GM08714 (cell line): ENCODE measurements around the gene ZNF335.
"Not testable (repeated sequence)": the region's sequence is repeated elsewhere in the genome, so short reads cannot be mapped to it uniquely, and the experiment has no call there.

ENCODE experiments used
- H3K4me3 ChIP-seq: fragments of 200-500 bp; sonication (Bioruptor generic); 2 replicates; pipeline ENCODE4 v1.5.1; 2014; ENCODE audit warnings: mild to moderate bottlenecking, low read length, inconsistent platforms
- ZNF274 ChIP-seq: IDR thresholded peaks from 2 replicates; pipeline ENCODE4 v1.6.1; 2012; ENCODE audit warnings: mild to moderate bottlenecking, low read depth, low read length

The ZNF335 gene

DNA sequence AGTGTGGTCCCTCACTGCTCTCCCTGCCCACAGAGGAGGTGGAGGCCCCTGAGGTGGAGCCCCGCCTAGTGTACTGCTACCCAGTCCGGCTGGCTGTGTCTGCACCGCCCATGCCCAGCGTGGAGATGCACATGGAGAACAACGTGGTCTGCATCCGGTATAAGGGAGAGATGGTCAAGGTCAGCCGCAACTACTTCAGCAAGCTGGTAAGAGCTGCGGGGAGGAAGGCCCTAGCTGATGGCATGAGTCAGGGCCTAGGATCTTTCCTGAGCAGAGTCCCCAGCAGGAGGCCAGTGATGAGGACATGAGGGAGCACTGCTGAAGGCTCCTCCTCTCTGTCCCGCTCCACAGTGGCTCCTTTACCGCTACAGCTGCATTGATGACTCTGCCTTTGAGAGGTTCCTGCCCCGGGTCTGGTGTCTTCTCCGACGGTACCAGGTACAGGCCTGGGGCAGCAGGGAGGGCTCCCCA is 26.3 kb downstream of the ZNF335 start:
- TF ChIP-seq ZNF274, result no peak
- no peak overlapping the region for H3K4me3 ChIP-seq

DNA sequence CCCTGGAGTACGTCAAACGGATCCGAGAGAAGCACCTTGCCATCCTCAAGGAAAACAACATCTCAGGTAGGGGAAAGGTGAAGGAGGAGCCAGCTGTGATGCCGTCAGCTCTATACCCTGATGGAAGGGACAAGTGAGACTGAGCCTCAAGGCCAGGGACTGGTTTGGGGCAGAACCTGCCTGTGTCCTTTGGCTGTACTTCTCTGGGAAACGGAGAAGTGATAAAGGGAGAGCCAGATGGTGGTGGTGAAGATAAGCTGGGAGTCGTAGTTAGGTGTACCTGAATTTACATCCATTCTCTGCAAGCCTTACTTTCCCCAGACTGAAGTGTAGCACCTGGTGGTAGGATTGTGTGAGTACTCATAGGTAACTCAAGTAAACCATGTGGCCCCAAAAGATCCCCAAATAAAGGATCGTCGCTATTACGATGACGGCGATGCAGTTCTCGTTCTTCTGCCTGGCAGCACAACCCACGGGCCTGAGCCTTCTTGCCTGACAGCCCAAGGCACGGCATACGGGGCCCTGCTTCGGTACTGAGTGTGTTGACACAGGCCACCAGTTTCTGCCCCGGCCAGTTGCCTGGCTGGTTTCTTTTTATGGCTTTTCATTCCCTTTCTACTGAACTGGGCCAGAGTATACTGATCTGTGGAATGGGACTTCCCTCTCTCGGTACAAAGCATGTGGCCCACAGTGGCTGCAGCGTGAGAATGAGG is 26.9 kb downstream of the ZNF335 start:
- H3K4me3 ChIP-seq, result no peak overlapping the region
- no peak for TF ChIP-seq ZNF274

DNA sequence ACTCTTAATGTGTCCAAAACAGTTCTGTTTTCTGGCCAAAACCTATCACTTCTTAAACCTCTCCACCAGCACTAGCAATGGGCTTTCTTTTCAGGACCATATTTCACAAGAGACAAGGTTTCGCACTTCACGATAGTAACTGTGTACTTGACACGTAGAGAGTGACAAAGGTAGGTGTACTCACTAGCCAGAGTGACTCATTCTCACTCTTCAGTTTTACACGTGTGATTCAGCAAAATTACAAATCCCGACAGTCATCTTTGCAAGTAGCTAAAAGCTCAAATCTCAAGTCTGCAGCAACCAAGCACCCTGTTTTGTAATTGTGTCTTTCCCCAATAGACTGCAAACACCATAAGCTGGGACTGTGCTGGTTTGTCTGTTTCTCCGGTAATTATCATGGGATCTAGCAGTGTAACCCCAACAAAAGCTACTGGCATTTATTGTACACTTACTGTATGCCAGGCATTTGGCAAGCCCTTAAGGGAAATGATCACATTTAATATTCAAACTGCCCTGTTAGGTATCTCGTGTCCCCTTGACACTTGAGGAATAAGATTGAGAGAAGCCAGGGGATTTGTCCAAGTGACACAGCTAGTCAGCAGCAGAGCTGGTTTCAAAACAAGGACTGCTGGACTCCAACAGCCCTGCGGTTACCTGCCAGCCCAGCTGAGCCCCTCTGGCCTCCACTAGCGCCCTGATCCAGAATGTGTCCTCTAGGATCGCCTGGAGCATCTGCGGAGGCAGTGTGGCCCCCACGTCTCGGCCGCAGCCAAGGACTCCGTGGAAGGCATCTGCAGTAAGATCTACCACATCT is 27.6 kb downstream of the ZNF335 start:
- TF ChIP-seq ZNF274, result no peak
- no peak overlapping the region for H3K4me3 ChIP-seq

DNA sequence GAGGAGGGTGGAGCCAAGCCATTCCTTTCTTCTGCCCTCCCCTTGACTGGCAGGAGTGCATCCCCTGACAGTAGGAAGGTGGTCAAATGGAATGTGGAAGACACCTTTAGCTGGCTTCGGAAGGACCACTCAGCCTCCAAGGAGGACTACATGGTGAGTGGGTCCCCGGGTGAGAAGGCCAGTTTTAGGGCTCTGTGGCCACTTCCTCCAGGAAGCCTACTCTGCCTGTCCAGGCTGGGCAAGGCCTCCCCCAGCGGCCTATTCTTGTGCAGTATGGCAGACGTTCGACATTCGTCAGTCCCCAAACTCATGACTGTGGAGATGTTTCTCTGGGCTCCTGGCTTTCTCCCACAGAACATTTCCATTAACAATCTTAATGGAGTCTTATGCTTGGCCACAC is 28.4 kb downstream of the ZNF335 start:
- H3K4me3 ChIP-seq, result no peak overlapping the region
- no peak for TF ChIP-seq ZNF274

DNA sequence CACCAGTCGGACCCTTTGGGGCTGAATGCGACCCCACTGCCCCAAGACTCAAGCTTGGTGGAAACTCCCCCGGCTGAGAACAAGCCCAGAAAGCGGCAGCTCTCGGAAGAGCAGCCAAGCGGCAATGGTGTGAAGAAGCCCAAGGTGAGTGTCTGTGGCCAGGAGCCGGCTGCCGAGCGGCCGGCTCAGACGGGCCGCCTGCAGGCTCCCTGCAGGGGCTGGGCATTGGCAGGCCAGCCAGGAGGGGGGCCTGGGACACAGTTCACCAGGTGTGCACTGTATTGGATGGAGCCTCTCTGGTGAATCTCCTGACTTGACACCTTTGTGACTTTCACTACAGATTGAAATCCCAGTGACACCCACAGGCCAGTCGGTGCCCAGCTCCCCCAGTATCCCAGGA is 31.5 kb downstream of the ZNF335 start:
- H3K4me3 ChIP-seq, result no peak overlapping the region
- no peak for TF ChIP-seq ZNF274

DNA sequence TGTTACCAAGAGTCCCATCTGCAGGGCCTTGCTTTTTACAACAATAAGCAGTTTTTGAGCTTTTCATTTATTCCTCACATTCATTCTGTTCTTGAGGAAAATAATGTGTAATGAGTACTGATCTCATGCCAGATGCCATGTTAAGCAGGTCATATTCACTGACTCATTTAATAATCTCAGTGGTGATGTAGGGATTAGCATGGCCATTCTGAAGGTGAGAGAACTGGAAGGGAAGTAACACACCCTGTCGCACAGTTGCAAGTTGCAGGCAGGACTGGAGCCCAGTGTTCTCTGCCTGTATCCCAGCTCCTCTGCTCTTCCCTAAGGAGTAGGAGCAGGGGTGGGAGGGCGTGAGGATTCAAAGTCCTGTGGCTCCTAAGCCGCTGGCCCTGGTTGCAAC is 31.9 kb downstream of the ZNF335 start:
- TF ChIP-seq ZNF274, result no peak
- H3K4me3 ChIP-seq, result no peak overlapping the region

DNA sequence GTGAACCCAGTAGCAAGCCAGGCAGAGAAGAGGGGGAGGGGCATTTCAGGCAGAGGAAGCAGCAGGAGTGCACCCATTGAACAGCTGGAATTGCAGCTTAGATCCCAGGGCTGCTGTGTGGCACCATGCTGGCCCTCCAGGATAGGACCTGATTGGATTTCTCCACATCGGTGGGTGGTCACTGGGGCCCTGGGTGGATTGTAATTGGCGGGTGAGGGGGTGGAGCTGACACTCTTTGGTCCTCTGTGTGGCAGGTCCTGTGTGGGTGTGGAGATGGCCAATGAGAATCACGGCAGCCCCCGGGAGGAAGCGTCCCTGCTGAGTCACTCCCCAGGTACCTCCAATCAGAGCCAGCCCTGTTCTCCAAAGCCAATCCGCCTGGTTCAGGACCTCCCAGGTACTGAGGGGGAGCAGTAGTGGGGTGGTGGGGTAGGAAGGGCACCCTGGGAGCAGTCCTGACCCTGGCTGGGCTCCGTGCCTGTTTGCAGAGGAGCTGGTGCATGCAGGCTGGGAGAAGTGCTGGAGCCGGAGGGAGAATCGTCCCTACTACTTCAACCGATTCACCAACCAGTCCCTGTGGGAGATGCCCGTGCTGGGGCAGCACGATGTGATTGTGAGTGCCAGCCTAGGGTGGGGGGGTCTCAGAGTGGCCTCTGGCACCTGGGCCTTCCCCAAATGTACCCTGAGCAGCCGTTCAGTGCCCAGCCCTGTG is 33.1 kb downstream of the ZNF335 start:
- no peak overlapping the region for H3K4me3 ChIP-seq
- no peak for TF ChIP-seq ZNF274

DNA sequence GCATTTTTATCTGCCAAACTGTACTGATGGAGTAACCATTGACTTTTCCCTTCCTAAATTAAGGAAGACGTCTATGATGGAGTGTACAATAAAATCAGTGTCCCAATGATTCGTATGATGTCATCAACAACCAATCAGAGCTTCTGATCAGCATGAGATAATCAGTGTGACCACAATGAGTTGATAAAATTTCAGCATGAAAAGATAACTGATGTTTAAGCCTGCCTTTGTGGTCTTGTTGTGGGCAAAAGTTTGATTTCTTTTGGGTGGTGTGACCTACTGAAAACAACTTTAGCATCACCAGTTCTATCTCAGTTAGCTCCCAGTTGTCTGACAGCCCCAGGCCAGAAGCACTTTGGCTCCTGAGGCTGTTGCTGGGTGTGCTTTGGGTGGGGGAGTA is 34.2 kb downstream of the ZNF335 start:
- H3K4me3 ChIP-seq, result no peak overlapping the region
- TF ChIP-seq ZNF274, result no peak

DNA sequence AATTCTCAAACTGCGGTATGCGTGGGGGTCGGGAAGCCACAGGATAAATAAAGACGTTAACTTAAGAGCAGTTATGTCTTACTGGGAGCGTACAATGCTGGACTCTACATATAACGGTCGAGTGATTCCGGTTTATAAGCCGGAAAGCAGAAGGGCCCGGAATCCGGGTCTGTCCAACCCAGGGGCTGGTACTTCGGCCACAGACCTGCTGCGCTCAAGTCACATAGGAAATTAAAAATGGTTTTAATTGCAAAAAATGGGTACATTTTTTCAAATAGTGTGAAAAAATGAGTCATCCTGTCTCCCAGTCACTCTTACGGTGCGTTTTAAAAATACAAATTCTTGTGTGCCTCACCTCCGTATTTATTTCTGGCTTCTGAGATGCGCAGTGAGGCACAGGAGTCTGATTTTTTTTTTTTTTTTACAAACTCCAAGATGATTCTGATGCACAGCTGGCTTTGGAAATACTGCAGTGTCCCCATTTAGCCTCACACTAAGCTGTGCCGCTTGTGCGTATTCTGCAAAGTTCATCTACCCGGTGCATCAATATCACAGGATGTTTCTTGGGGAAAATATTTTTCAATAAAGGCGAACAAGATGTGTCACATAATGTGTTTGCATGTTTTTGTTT is 36.5 kb downstream of the ZNF335 start:
- no peak for TF ChIP-seq ZNF274
- H3K4me3 ChIP-seq, result peak overlapping the region; percentile 96

DNA sequence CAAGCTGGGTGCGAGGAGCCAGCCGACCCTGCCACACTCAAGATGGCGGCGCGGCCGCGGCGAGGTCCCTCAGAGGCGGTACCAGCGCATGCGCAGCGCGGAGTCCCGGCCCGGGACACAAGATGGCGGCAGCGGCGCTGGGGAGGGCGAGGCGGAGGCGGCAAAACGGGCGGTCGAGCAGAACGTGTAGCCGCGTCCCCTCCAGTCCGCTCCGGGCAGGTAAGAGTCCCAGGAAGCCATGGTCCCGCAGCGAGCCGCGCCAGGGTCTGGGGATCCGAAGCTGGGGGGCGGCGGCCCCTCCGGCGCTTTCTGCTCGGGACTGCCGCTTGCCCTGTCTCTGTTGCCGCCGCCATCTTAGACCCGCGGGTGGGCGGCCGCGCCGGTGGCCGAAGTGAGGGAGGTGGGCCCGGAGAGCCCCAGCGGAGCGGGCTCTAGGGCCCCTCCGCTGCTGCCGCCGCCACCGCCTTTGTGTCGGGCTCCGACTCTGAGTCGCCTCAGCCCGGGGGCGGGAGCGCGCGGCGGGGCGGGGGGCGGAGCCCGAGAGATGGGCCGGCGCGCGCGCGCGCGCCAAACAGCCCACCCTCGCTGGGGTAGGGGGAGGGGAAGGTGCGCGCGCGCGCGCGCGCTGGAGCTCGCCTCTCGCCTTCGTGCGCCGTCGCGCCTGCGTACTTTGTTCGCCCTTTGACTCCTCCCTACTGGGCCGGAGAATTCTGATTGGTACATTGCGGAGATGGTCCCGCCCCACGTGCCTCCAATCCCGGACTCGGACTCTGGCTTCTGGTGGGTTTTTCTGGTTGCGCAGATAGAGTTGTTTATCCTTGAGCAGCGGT is 37.2 kb downstream of the ZNF335 start, which contains the start of gene PCIF1:
Gene PCIF1, plus strand, starts transcription at position 98 of the 830 bp plus-strand sequence. CDS start 4,317 bp downstream, outside the sequence.
- H3K4me3 ChIP-seq, result peak within 1 kb of the TSS; percentile 96
- TF ChIP-seq ZNF274, result no peak

DNA sequence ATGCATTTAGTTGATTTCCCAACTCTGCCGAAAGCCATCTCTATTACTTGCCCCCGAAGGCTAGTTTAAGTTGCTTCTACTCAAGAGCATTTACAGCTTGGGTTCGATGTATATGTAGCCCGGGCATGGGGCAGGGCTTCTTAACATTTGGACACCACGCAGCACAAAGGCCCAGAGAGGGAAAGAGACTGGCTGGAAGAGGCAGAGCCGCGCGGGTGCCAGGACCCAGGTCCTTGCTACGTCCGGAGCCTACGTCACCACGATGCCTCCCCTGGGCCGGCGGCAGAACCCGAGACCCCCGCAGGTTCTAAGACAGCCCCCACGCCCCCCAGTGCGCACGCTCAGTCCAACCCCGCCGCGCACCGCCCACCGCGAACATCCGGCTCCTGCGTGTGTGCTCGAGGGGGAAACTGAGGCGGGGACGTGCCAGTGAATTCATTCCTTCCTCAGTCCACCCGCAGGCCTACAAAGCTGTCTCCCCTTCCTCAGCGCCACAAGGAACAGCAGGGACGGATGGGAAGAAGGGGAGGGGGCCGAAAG is 37.9 kb downstream of the ZNF335 start:
- TF ChIP-seq ZNF274, result no peak
- peak overlapping the region; percentile 72 for H3K4me3 ChIP-seq

DNA sequence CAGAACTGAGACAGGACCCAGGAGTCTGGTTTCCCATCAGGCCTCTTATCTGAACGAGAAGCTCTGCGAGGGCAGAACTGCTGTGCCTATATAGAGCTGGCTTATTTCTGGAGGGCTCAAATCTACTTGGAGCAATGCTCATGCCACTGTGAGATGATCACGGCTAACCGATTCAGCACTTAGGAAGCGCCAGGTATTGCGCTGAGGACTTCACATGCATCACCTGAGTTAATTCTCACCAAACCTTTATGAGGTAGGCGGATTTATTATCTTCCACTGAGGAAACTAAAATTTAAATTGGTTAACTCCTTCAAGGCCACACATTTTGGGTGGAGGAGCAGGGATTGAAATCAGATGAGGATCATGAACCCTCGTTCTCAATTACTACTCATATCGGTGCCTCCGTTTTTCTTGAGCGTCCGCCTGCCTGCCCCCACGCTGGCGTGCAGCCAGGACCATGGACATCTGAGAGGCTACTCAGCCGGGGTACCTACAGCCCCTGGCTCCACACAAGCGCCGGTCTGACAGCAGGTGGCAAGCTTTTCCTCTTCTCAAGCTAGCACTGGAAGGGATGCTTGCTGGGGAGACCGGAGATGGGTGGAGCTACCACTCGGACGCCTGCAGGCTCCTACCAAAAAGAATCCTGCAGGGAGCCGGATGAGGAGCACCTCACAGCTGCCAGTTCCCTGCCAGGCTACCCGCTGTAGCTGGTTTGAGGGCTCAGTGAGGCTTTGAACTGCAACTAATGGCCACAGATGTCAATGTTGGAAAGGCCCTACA is 38.5 kb downstream of the ZNF335 start:
- TF ChIP-seq ZNF274, result no peak
- peak overlapping the region; percentile 72 for H3K4me3 ChIP-seq

DNA sequence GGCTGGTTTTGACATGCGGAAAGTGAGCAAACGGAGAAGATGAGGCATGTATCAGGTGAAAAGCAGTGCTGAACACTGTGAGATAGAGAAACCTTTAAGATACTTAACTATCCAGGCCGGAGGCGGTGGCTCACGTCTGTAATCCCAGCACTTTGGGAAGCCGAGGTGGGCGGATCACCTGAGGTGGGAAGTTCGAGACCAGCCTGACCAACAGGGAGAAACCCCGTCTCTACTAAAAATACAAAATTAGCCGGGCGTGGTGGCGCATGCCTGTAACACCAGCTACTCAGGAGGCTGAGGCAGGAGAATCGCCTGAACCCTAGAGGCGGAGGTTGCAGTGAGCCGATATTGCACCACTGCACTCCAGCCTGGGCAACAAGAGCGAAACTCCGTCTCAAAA is 40.3 kb downstream of the ZNF335 start:
- not testable (repeated sequence) for H3K4me3 ChIP-seq
